ENCODE data around the gene MUC5B.

The MUC5B gene

GRCh38 chr11:1223346-1224110, 662 bp downstream of the MUC5B start:
- no peak for DNase-seq

DNA sequence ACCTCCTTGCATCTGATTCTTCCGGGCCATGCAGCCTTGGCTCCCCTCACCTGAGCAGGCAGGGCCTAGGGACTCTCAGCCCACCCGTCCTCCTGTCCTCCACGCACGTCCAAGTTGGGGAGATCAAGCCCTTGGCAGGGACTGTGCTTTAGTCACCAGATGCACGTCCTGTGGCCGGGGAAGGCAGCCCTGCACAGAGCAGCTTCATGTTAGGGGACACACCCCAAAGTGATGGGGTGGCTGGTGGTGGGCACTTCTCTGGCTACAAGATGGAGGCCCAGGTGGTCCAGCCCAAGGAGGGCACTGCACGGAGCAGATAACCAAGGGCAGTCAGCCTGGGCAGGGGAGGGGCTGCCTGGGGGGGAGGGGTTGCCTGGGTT, 1.2 kb downstream of the MUC5B start:
- DNase-seq = no peak

GRCh38 chr11:1224491-1225385, 1.9 kb downstream of the MUC5B start:
- no peak for DNase-seq

DNA sequence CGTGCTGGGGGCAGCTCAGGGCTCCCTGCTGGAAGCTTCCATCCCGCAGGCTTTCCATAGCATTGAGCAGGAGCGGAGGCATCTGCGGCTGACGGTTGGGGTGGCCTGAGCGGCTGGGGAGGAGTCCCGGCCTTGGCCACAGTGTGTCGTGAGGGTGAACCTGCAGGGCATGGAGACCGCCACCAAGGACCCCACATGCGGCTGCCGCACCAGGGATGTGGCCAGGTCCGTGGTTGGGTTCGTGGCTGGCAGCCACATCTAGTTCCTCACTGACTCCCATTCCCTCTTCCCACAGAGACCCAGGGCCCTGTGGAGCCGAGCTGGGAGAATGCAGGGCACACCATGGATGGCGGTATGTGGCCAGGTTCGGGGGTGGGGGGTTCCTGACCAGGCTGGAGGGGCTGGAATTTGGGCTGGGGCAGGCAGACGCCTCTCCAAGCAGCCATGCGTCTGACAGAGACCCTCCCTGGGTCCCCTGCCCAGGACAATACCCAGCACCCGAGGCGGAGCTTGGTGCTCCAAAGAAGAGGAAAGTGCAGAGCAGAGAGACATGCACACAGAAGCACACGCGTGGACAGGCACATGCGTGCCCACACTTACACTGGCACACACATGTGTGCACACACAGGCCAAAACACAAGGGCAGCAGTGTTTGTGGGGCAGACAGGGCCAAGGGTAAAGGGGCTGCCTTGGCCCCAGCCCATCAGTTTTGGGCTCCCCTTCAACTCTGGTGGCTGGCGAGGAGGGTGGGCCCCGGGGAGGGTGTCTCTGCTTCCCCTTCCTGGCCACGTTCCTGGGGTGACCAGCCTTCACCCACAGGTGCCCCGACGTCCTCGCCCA, 2.7 kb downstream of the MUC5B start:
- no peak for DNase-seq

DNA sequence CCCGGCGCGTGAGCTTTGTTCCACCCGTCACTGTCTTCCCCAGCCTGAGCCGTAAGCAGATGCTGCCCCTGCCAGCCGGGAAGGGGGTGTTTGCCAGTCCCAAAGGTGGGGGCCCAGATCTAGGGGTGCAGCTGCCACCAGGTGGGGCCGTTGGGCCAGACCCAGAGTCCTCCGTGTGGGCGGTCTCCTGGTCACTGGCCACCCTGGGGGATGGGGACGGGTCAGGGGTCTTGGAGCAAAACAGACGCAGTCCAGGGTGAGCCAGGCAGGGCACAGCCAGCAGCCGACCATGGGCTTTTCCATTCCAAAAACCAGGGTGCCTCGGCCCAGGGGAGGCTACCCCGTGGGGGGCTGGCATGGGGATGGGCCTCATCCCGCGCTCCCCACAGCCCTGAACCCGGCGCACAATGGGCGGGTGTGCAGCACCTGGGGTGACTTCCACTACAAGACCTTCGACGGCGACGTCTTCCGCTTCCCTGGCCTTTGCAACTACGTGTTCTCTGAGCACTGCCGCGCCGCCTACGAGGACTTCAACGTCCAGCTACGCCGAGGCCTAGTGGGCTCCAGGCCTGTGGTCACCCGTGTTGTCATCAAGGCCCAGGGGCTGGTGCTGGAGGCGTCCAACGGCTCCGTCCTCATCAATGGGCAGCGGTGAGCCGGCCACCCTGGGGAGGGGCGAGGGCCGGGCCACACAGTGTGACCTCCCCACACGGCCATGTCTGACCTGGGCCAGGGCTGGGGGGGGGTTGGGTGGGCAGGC, 3.5 kb downstream of the MUC5B start:
- DNase-seq = no peak

- DNase-seq = no peak
Measured at GRCh38 chr11:1226986-1227550, 4.2 kb downstream of the MUC5B start.

DNA sequence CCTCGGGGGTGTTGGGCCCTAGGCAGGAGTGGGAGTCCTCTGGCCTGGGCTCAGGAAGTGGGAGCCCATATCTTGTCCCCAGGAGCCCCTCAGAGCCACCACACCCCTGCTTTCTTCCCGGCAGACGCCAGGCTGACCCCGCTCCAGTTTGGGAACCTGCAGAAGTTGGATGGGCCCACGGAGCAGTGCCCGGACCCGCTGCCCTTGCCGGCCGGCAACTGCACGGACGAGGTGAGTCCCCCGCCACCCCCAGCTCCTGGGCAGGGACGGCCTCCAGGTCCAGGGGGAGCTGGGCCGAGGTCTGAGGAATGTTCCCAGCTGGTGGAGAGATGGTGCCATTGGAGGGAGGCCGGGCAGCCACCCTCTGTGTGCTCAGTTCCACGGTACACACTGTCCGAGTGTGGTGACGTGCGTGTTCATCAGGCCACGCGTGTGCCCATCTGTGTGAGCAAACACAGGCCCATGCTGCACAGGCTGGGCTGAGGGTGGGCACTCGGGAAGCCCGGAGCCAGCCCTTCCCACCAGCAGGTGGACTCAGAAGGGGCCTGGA, 4.8 kb downstream of the MUC5B start:
- DNase-seq = no peak

DNA sequence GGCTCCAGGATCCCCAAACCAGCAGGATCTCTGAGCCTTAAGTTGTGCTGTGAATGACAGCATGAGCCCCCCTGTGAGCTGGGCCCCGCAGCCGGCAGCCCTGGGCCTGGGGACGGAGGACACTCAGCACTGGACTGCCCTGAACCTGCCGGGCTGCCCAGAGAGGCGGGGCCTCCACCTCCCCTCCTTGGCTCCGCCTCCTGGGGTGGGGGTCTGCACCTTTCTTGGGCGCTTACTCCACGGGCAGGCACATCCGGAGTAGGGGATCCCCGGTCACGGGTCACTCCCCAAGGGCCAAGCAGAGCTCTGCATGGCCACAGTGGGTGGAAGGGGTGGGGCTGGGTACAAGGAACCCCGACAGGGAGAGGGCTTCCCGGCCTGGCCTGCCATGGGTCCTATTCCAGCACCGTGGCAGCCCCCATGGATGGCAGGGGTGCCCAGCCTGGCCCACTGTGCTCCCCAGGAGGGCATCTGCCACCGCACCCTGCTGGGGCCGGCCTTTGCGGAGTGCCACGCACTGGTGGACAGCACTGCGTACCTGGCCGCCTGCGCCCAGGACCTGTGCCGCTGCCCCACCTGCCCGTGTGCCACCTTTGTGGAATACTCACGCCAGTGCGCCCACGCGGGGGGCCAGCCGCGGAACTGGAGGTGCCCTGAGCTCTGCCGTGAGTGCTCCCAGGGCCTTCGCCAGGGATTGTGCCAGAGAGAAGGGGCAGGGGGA, 5.4 kb downstream of the MUC5B start:
- no peak for DNase-seq

GRCh38 chr11:1228921-1229451, 6.1 kb downstream of the MUC5B start:
- DNase-seq = no peak

DNA sequence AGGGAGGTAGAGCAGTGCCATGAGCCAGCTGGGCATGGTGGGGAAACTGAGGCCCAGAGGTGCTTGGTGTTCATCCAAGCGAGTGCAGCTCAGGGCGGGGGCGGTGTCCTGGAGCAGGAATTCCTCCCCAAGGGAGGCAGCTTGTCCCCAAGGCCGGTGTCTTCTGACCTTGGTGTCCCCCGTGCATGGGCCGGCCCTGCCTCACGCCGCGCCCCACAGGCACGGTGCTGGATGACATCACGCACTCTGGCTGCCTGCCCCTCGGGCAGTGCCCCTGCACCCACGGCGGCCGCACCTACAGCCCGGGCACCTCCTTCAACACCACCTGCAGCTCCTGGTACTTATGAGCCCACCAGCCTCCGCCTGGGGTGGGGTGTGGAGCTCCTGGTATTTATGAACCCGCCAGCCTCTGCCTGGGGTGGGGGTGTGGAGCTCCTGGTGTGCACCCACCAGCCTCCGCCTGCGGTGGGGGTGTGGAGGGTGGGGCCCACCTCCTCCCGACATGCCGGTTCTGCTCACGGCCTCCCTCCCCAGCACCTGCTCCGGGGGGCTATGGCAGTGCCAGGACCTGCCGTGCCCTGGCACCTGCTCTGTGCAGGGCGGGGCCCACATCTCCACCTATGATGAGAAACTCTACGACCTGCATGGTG, 6.7 kb downstream of the MUC5B start:
- DNase-seq = no peak

- DNase-seq = no peak
Measured at GRCh38 chr11:1230121-1230455, 7.2 kb downstream of the MUC5B start.

- no peak for DNase-seq
Measured at GRCh38 chr11:1230456-1231395, 7.9 kb downstream of the MUC5B start.

DNA sequence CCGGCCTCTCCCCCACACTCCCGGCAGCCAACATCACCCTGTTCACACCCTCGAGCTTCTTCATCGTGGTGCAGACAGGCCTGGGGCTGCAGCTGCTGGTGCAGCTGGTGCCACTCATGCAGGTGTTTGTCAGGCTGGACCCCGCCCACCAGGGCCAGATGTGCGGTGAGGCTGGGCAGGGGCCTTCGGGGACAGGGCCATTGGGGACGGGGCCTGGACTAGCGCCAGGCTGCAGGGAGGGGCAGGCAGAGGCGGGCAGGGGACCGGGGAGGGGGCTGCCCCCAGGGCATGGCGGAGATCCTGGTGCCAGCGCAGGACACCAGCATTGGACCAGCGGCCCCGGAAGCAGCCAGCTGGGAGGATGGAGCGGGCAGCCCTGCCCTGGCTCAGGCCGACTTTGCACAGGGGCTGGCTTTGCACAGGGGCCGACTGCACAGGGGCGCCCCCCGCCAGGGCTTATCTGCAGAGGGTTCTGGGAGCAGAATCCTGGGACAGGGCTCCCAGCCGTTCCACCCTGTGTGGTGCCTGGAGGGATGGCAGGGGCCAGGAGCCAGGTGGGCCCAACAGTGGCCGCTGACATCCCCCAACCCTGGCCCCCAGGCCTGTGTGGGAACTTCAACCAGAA, 8.6 kb downstream of the MUC5B start:
- DNase-seq = no peak

- DNase-seq = no peak
Measured at GRCh38 chr11:1232021-1232882, 9.4 kb downstream of the MUC5B start.

GRCh38 chr11:1232883-1233321, 10.0 kb downstream of the MUC5B start:
- no peak for DNase-seq

DNA sequence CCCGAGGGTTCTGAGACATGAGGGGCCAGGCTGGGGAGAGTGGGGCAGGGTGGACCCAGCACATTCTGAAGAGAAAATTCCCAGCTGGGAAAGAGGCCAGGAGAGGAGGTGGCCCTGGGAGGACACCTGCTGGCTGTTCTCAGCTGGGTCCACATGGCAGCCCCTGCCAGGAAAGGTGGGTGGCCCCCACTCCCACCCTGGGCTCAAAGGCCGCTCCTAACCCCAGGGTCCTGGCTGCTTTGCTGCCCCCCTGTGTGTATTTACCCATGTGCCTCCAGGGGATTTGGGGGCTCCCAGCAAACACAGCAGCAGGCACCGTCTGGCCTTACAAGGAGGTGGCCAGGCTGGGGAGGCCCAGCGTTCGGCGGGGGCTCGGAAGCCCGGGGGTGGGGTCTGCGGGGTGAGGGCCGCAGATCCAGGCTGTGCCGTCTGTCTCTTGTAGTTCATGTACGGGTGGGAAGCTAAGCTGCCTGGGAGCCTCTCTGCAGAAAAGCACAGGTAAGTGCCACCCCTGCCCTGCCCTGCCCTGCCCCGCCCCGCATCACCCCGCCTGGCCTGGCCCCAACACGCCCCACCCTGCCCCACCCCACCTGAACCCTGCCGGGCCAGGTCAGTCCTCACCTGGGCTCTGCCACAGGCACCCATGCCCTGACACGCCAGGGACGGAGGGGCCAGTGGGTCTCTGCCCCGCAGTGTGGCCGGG, 10.6 kb downstream of the MUC5B start:
- DNase-seq = no peak

Data from CD4-positive, alpha-beta T cell treated with Interleukin-6 for 4 hours (primary cell).